ENCODE measurements around the gene CALR3.

DNA sequence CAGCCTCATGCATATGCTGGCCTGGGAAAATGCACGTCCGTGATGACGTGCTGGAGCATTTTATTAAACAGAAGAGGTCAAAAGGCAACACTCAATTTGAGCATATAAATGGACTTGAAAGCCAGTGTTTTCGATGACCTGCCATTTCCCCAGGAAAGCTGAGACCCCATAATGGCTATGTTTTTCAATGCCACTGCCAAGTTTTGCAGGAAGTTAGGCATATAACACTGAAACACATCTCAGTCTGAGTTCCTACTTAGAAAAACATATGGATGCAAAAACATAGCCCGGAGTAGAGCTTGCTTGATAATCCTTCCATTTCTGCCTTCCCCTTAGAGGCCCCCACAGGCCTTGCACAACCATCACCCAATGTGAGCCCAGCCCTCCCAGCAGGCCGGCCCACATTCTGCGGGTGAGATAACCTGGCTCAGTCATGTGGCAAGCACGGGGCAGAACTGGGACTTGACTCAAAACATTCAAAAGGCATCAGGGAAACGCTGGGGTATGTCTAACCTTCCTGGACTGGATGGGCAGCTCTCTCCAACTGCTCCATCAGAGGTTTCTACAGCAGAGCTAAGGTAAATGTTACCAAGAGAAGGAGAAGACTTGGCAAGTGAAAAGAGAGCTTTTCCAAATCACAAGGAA lies 49.1 kb downstream of the CALR3 start:
- TF ChIP-seq, protein P1, sequence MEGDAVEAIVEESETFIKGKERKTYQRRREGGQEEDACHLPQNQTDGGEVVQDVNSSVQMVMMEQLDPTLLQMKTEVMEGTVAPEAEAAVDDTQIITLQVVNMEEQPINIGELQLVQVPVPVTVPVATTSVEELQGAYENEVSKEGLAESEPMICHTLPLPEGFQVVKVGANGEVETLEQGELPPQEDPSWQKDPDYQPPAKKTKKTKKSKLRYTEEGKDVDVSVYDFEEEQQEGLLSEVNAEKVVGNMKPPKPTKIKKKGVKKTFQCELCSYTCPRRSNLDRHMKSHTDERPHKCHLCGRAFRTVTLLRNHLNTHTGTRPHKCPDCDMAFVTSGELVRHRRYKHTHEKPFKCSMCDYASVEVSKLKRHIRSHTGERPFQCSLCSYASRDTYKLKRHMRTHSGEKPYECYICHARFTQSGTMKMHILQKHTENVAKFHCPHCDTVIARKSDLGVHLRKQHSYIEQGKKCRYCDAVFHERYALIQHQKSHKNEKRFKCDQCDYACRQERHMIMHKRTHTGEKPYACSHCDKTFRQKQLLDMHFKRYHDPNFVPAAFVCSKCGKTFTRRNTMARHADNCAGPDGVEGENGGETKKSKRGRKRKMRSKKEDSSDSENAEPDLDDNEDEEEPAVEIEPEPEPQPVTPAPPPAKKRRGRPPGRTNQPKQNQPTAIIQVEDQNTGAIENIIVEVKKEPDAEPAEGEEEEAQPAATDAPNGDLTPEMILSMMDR (IDR thresholded peaks at IDR 0.05; ENCODE audit: poor library complexity): no peak
- TF ChIP-seq EZH2 (IDR thresholded peaks at IDR 0.05; ENCODE audit: borderline replicate concordance) (no peak), EZH2phosphoT487 (IDR thresholded peaks at IDR 0.05; ENCODE audit: low read depth, severe bottlenecking, unreplicated experiment) (no peak)
